ENCODE data around the gene EPS8L2. TPM values are rescaled to one million over a fixed set of nuclear protein-coding genes. Genes with fewer than 3 reads are reported as not detected.

EPS8L2 gene
- total and polyA plus RNA-seq, 10 of the 15 experiments (the other 5 are each of a cell fraction or from before 2014, with no cell fraction given): 0.76 to 20.0 (median 9.7) TPM

DNA sequence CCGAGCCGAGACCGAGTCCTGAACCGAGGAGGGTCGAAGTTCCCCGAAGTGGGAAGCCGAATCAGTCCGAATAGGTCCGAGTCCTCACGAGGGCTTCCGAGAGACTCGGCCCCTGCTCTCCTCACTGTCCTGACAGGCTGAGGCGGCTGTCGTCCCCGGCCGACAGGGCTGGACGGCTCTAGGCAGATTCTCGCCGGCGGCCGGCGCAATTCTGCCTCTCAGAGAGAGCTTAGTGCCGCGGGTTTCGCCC is 10.8 kb upstream of the EPS8L2 start:
- CTCF ChIA-PET: interaction anchor here (1.1 to 5.8 kb wide), 8 partner anchors 29 to 247 kb away, joined by 3 to 127 read pairs (median 5); partner anchors contain the start of genes LMNTD2 and TALDO1
- no peaks in the 10 kb centered on the region for H3K9me3 ChIP-seq (replicated peaks; ENCODE audit: control insufficient read depth, insufficient read depth, low read length)
- peaks cover 24% of the 10 kb centered on the region for H3K4me1 ChIP-seq (ENCODE audit: control insufficient read depth, insufficient read depth, low read length)
- POLR2A ChIA-PET: interaction anchor here (0.7 to 6.5 kb wide), 8 partner anchors 13 to 160 kb away, joined by 3 to 72 read pairs (median 3); partner anchors contain the start of genes HRAS and RPLP2
- FAIRE-seq (peak; percentile 99), DNase-seq (ENCODE audit: low read depth, low spot score) (no peak), ATAC-seq (no peak)
- in situ Hi-C loops (cut with MboI): no loop called here
- RAD21 ChIA-PET (ENCODE audit: unreplicated experiment): interaction anchor here (1.0 to 8.1 kb wide), 4 partner anchors 25 to 141 kb away, joined by 3 to 112 read pairs (median 19); partner anchors contain the start of gene PHRF1
- peak overlapping the region; percentile 96 for H3K27ac ChIP-seq (ENCODE audit: control insufficient read depth, insufficient read depth)
- H3K79me2 ChIP-seq (ENCODE audit: control insufficient read depth, insufficient read depth, low read length): peaks cover 37% of the 10 kb centered on the region
- TF ChIP-seq LARP7 (IDR thresholded peaks at IDR 0.05) (no peak), MTA2 (IDR thresholded peaks at IDR 0.05; ENCODE audit: low read depth) (no peak), CHD4 (IDR thresholded peaks at IDR 0.05) (no peak), REST (IDR thresholded peaks at IDR 0.05; ENCODE audit: low read depth, low read length) (no peak), POLR2AphosphoS5 (IDR thresholded peaks at IDR 0.05; ENCODE audit: low read length) (peak; percentile 17; the same call in 1 of the 2 replicates), MEF2B (IDR thresholded peaks at IDR 0.05; ENCODE audit: partially characterized antibody, poor library complexity, severe bottlenecking) (no peak), STAT1 (conservative IDR thresholded peaks at IDR 0.05) (no peak), KLF5 (IDR thresholded peaks at IDR 0.05; ENCODE audit: partially characterized antibody) (no peak), SUPT20H (IDR thresholded peaks at IDR 0.05; ENCODE audit: borderline replicate concordance, control insufficient read depth, low read depth, low read length) (no peak), SPI1 (IDR thresholded peaks at IDR 0.05; ENCODE audit: borderline replicate concordance, insufficient read depth, low read depth, low read length) (0 out of 2 replicates have a peak, but pooled peaks have one; percentile 0)
- TF ChIP-seq, protein P1, sequence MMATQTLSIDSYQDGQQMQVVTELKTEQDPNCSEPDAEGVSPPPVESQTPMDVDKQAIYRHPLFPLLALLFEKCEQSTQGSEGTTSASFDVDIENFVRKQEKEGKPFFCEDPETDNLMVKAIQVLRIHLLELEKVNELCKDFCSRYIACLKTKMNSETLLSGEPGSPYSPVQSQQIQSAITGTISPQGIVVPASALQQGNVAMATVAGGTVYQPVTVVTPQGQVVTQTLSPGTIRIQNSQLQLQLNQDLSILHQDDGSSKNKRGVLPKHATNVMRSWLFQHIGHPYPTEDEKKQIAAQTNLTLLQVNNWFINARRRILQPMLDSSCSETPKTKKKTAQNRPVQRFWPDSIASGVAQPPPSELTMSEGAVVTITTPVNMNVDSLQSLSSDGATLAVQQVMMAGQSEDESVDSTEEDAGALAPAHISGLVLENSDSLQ (IDR thresholded peaks at IDR 0.05): peak; percentile 78
- peak overlapping the region; percentile 26; the same call in 1 of the 2 replicates for H3K4me2 ChIP-seq (ENCODE audit: control insufficient read depth, insufficient read depth)
- intact Hi-C loops (cut with micrococcal nuclease; ENCODE audit: unreplicated experiment): no loop called here
- peak overlapping the region; percentile 84 for H2AFZ ChIP-seq (ENCODE audit: control insufficient read depth, low read depth, low read length)
- WGBS (ENCODE audit: insufficient coverage, insufficient replicate concordance, low lambda C conversion rate, missing lambda C conversion rate): 1% methylated on average over 25 of the region's 25 CpGs
- BruUV-seq (replicated peaks): no TSS peak
- SMC1A ChIA-PET (ENCODE audit: uncharacterized antibody, unreplicated experiment): interaction anchor here (0.7 to 3.1 kb wide), 5 partner anchors 26 to 270 kb away, joined by 3 to 30 read pairs (median 7); partner anchors contain the start of gene PHRF1
- peak overlapping the region; percentile 93 for H3K9ac ChIP-seq (ENCODE audit: control insufficient read depth, insufficient read depth, low read length)
- peak overlapping the region; percentile 71 for H3K4me3 ChIP-seq
- H3K36me3 ChIP-seq (ENCODE audit: control insufficient read depth in 2 of 2, insufficient read depth in 2 of 2, low read length in 1 of 2): no peaks in the 10 kb centered on the region; a peak in 2 of 4 replicates
- H4K20me1 ChIP-seq (ENCODE audit: control insufficient read depth, insufficient read depth): no peaks in the 10 kb centered on the region; the same call in 1 of the 2 replicates
- no peaks in the 10 kb centered on the region for H3K27me3 ChIP-seq (replicated peaks in 1 of 2; ENCODE audit: control insufficient read depth in 2 of 2, insufficient read depth in 2 of 2, low read length in 1 of 2)

All from GM12878 (cell line).